GM18499 (cell line): ENCODE data around the gene THBS2.
"Not testable (repeated sequence)": the region's sequence is repeated elsewhere in the genome, so short reads cannot be mapped to it uniquely, and the experiment has no call there.

ENCODE experiments used
- ATAC-seq: cut with Tn5 transposase; IDR thresholded peaks from one replicate; pipeline ENCODE4 v1.9.1; 2021; ENCODE audit warnings: moderate number of reproducible peaks; ENCODE audit not compliant: insufficient read depth, unreplicated experiment

THBS2 gene

DNA sequence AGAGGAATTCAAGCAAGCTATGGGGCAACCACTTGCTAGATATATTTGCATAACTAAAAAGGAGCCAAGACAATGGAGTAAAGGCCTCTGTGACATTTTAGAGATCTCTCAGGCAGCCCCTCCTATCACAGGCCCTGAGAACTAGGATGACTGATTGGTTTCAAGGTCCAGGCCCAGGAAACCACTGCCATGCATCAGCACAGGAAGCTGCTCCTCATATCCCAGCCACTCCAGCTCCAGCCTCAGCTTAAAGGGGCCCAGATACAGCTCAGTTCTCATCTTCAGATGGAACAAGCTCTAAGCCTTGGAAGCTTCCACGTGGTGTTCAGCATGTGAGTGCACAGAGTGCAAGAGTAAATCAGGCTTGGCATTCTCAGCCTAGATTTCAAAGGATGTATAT lies 21.1 kb upstream of the THBS2 start:
- ATAC-seq: no peak

DNA sequence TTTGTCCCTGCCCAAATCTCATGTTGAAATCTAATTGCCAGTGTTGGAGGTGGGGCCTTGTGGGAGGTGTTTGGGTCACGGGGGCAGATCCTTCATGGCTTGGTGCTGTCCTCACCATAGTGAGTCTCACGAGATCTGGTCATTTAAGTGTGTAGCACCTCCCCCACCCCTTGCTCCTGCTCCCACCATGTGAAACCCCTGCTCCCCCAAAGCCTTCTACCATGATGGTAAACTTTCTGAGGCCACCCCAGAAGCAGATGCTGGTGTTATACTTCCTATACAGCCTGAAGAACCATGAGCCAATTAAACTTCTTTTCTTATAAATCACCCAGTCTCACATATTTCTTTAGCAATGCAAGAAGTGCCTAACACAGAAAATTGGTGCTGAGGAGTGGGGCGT lies 19.9 kb upstream of the THBS2 start:
- ATAC-seq: no peak

DNA sequence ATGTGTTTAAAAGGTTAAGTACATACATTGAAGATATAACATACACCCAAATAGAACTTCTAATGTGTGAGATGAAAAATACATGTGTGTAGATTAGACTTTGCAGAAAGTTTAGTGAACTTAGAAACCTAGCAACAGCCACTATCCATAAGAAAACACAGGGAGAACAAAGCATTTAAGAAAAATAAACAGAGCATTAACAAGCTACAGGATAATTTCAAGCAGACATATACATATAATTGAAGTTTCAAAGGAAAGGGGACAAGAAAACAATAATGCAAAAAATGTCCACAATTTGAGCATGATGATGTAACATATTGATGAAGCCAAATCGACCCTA lies 18.2 kb upstream of the THBS2 start:
- no peak for ATAC-seq

DNA sequence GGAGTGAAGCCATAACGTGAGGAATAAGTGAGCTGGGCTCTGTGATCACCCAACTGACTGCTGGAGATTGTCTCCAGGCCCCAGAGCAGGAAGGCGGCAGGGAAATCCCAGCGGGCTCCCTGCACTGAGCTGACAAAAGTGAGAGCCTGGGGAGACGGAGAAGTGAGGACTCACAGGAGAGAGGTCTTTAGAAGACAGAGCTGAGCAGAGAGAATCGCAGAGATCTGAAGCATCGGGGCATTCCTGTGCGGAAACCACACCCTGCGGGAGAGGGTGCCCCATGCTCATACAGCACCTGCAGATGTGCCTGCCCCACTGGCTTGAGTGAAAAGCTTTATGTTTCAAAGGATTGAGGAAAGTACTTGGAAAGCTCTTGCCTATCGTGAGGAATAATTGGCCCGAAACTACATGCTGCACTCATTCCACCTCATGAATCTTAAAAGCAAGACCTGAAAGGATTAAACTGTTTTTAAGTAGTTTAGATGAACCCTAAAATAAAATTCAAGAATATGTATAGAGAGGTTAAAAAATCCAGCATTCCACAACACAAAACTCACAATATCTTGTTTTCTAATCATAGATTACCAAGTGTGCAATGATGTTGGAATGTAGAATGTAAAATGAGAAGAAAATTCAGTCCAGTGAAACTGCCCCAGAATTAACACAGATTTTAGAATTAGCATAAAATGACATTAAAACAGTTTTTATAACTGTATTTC lies 17.7 kb upstream of the THBS2 start:
- ATAC-seq: no peak

DNA sequence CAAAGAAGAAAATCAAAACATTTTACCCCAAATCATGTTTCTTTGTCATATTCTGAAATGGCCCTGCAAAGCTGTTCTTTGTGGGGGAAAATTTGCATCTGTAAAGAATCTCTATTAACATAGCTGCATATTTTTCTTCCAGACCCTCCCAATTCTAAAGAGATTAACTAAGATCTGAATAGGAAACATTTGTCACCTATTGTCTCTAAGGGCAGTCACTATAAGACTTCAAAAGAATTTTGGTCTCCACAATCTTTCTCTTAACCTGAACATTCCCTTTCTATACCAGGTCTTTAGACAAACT lies 16.4 kb upstream of the THBS2 start:
- ATAC-seq: not testable (repeated sequence)

DNA sequence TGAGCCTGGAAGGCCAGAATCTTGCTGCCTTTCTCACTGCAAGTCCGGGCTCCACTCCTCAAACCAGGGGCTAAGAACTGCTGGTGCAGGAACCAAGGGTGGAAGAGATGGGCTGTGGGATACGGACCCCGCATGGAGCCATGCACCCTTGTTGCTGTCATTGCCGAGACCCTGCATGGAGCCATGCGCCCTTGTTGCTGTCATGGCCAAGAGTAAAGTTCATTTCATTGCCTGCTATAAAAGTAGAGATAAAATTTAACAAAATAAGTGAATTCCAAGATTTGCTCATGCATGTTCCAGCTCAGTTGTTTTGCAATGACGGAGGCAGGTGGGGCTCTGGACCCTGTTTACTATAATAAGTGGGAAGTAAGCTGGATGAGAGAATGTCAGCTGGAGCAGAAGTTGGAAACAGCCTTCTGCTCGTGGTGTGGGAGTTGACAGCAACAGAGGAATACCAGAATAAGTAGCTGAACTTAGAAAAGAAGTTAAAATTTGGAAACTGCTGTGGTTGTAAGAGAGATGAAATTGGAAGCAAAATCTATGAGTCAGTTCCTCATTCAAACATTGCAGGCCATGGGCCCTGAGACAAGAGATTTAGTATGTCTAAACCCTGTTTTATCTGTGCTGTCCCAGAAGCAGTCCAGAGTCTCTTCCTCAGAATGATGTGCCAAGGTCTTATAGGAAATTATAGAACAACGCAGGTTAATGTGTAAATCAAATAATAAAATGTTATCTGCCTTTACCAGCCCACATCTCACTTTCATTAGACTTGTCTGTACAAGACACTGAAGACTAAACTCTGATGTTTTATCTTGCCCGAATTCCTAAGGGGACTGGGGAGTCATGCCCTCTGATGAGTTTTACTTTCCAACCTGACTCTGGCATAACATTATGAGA lies 15.8 kb upstream of the THBS2 start:
- ATAC-seq: no peak

DNA sequence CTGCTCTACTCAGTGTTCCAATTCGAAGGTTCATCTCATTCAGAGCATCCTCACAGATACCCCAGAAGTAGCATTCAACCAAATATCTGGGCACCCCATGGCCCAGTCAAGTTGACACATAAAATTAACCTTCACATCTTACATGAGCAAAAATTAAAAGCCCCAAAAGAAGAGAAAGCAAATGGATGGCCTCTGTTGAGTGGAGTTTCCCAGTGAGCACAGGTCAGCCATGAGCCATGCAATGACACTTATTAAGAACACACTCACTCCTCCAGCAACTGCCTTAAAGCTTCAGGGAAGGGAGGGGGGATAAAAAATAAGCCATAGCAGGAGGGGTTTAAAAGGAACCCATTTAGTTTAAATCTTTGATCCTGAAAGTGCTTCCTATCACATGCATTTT lies 14.6 kb upstream of the THBS2 start:
- ATAC-seq: no peak

DNA sequence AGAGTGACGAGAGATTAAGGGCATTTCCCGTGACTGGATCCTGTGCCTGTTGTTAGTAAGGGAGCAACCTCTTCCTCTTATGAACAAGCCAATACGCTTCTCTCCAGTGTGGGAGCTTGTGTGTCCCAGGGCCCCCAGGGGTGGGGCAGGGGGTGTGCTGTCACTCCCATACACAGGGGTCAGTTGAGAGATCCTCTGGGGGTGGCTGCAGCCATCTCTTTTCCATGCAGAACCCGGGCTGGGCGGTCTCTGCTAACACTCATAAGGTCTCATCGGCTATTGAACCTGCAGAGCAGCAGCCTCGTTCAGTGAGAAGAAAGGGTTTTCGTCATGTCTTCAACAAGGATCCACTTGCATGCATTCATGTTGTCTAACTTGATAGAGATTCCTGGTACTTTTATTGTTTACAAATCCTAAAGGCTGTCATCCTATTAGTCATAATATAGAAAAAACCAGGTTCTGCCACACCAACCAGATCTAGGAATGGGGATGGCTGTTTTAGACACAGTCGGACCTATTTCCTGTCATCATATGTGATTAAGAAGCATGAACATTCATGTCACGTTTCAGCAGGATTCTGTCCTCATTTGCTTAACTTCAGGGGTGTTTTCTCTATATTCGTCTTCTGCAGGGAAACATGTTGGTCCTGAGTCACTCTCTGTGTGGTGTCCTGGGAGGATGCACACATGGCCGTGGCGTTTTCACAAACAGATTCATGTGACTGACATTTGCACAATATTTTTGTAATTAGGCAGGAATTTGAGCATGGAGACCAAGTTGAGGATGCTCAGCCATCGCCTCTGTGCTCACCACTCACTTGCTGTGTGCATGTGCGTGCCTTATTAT lies 13.3 kb upstream of the THBS2 start:
- no peak for ATAC-seq

DNA sequence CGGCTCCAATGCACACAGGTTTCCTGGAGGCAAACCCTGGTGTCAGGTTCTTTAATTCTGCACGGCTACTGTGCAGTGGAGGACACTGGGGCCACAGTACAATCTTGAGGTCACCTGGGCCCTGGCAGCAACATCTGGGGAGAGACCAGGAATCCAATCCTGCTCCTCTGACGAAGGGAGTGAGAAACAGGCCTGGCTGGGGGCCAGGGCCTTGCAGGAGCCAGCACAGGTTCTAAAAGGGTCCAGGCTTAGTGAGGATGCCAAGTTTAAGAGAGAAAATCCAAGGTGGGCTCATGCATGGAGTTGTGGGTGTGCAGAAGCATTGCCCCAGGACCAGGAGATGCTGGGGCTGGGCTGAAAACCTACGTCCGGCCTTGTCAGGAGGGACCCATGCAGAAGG lies 12.6 kb upstream of the THBS2 start:
- no peak for ATAC-seq

DNA sequence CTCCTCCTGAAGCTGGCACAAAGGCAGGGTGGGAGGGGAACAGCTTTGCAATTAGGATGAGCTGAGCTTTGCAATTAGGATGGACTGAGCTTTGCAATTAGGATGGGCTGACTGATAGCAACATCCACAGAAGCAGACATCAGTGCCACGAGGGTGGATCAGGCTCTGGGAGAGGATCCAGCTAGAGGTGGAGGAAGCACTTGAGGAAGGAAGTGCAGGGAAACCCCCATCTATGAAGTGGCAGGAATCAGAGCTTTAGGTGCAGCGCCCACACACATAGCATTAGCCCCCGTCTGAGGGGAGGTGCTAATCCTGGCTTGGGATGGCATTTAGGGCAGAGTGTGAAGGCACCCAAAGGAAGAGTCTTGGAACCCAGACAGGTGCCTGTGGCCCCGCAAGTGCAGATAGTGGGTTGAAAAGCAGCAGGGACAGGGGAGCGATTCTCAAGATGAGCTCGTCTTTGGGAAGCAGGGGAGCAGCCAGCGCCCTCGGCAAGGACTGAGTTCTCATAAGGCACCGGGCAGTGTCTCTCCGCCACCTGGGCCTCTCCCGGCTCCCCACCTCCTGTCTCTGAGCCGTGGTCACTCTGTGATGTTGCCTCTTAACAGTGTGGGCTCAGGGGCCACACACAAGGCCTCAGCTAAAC lies 12.0 kb upstream of the THBS2 start:
- no peak for ATAC-seq

DNA sequence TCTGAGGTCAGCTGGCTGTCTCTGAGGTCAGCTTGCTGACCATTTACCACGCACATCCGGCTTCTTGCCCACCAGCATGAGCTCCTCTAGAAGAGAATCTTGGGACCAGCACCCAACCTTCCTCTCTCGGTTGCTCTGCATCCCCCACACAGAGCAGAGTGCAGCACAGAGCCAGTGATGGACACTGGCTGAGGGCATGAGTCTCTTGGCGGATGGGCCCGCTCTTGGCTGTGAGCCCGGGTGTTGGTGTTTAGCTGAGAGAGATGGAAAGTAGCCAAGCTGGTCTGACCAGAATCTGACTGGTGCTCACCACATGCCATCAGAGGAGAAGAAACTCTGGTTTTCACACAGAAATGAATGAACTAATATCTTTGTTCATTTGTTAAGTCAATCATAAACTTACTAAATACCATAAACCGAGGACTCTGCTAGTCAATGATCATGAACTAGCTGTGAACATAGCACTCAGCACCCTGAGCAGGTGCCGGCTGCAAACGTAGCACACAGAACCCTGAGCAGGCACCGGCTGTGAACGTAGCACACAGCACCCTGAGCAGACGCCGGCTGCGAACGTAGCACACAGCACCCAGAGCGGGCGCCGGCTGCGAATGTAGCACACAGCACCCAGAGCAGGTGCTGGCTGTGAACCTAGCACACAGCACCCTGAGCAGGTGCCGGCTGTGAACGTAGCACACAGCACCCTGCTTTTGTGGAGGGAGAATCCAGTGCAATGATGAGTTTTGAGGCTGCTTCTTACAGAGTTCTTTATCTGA lies 10.4 kb upstream of the THBS2 start:
- no peak for ATAC-seq

DNA sequence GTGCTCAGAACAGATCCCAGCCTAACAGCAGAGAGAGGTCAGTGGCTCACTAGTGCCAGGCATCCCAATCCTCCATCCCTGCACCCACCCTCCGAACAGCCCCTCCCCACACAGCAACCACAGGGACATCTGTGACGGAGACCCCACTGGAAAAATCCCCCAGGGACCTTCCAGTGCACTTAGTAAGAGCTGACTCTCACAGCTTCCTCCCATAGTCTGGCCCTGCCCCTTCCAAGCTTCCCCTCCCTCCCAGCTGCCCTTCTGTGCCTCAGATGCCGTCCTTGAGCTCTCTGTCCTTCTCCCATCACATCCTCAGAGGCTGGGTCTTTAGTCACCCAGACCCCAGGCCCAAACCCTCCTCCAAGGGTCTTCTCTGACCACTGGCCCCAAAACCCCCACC lies 9.7 kb upstream of the THBS2 start:
- no peak for ATAC-seq

DNA sequence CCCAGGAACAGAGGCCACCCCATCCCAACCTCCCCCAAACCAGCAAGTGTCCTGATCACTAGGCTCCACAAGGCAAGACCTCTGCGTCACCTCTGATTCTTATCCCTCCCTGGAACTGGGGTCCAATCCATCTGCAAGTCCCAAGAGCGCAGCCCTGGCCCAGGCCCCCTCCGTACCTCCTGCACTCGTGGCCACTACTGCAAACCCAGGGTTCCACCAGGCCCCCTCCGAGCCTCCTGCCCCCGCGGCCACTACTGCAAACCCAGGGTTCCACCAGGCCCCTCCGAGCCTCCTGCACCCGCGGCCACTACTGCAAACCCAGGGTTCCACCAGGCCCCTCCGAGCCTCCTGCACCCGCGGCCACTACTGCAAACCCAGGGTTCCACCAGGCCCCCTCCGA lies 9.0 kb upstream of the THBS2 start:
- not testable (repeated sequence) for ATAC-seq

DNA sequence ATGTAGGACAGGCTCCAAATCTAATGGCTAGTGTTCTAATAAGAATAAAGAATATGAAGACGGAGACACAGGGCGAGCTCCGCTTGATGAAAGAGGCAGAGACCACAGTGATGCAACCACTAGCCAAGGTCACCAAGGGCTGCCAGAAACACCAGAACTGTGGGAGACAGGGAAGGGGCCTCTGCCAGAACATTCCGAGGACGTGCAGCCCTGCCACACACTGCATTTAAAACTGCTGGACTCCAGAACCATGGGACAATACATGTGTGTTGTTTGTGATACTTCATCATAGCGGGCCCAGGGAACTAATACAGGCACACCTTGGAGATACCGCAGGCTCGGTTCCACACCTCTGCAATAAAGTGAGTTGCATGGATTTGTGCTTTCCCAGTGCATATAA lies 2.9 kb upstream of the THBS2 start:
- no peak for ATAC-seq

DNA sequence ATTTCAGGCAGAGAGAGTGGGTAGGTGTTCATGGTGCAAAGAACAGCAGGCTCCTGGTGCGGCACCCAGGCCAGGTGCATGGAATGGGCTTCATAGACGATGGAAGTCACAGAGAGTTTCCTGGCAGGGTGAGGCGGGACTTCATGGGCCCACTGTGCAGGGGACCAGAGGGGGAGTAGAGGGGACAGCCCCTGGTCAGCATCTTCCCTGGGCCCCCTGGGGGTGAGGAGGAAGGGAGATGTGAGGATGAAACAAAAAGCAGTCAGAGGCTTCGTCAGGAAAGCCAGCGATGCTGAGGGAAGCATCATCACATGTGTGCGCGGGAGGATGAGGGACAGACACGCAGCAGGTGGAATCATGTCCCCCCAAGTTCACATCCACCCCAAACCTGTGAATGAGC lies 2.4 kb upstream of the THBS2 start:
- ATAC-seq: no peak

DNA sequence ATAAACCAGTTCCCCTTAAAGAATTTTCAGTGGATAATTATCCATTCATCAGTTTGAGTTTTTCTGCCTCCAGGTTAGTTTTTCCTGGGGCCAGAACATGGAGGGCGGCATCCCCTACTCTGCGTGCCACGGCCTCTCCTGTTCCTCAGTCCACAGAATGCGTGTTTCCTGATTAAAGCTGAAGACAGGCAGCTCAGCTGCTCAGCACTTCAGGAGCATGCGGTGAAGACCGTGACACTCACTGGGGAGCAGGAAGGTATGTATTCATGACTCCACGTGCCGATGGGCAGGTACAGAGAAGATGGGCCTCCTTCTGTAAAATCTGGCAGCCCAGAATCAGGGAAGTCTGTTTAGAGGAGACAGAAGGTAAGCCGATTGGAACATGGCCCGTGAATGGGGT lies 2.0 kb upstream of the THBS2 start:
- no peak for ATAC-seq

DNA sequence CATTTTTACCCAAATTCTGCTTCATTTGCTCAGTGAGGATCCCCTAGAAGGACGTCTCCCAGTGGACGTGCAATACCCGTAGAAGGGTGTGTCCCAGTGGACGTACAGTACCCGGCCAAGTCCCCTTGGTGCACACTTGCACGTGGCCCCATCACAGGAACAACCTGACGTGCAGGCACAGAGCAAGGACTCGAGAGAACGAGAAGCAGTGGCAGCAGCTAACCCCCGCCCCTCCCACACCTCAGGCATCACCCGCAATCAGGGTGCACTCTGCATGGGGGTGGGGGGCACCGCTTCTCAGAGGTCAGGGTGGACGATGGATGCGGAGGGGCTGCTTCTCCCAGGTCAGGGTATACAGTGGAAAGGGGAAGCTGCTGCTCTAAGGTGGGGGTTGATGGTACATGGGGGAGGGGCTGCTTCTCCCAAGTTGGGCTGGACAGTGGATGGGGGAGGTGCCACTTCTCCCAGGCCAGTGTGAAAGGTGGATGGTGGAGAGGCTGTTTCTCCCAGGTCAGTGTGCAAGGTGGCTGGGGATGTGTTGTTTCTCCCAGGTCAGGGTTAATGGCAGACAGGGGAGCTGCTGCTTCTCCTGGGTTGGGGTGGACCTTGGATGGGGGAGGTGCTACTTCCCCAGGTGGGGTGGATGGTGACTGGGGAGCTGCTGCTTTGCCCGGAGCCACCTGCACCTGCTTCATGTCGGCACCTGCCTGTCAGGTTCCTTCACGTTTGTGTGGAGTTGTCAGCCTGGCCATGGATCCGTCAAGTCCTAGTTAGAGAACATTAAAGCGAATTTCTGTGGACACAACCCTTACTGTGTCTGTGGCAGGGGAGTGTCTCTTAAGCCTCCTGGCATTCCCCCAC lies 1.0 kb upstream of the THBS2 start:
- ATAC-seq: no peak

DNA sequence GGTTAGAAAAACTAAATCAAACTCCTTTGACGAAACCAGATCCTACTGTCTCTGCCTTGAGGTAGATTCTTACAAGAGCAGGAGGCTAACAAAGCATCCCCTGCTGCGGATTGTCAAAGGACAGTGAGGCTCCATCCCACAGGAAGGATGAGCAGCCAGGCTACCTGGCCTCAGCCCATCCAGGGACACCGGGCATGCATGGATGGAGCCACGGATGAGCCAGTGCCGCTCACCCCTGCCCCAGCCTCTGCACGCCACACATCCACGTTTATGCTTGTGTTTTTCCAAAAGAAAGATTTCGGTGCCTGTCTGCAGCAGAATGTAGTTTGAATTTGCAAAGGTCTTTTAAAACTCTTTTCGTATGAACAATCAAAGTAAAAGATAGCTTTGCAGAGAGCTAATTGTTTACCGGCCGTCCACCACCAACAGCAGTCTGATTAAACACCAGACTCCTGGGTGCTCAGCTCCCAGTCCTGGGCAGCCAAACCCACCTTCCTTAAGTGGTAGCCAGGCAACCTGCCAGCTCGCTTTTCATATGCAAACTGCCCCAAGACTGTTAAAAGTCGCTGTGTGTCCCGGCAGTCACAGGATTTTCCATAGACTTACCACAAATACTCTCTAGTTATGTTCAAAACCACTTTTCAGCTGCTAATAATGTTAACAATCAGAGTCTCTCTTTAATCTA lies 999 bp downstream of the THBS2 start:
- ATAC-seq: no peak
